Measurements from ENCODE around the gene MPLKIP.
"Not testable (repeated sequence)": the region's sequence is repeated elsewhere in the genome, so short reads cannot be mapped to it uniquely, and the experiment has no call there.

MPLKIP gene

GRCh38 chr7:40147371-40148246, 13.2 kb upstream of the MPLKIP start:
- Mint-ChIP-seq H3K4me1 (ENCODE audit: low read depth) (no peaks in the 10 kb centered on the region), H3K9me3 (no peaks in the 10 kb centered on the region), H3K27ac (no peak overlapping the region), H3K36me3 (ENCODE audit: low read depth) (no peaks in the 10 kb centered on the region), H3K27me3 (peaks cover 5% of the 10 kb centered on the region), H3K4me3 (no peak overlapping the region)
- DNase-seq, result no peak

- H3K36me3 Mint-ChIP-seq (ENCODE audit: low read depth); H3K4me1 Mint-ChIP-seq (ENCODE audit: low read depth); H3K9me3 Mint-ChIP-seq; H3K4me3 Mint-ChIP-seq; DNase-seq; H3K27ac Mint-ChIP-seq; H3K27me3 Mint-ChIP-seq: not testable (repeated sequence)
Measured at GRCh38 chr7:40145596-40146130, 11.2 kb upstream of the MPLKIP start.

GRCh38 chr7:40141916-40142315, 7.5 kb upstream of the MPLKIP start:
- not testable (repeated sequence) for H3K4me3 Mint-ChIP-seq; H3K27me3 Mint-ChIP-seq; H3K4me1 Mint-ChIP-seq (ENCODE audit: low read depth)

GRCh38 chr7:40139891-40140290, 5.5 kb upstream of the MPLKIP start:
- not testable (repeated sequence) for H3K36me3 Mint-ChIP-seq (ENCODE audit: low read depth); H3K9me3 Mint-ChIP-seq; H3K4me3 Mint-ChIP-seq; H3K27ac Mint-ChIP-seq; DNase-seq; H3K4me1 Mint-ChIP-seq (ENCODE audit: low read depth)
- peaks cover 11% of the 10 kb centered on the region for H3K27me3 Mint-ChIP-seq

More at GRCh38 chr7:40141916-40142315, 7.5 kb upstream of the MPLKIP start:
- H3K36me3 Mint-ChIP-seq (ENCODE audit: low read depth); H3K9me3 Mint-ChIP-seq; H3K27ac Mint-ChIP-seq; DNase-seq: not testable (repeated sequence)

- no peak overlapping the region for H3K4me3 Mint-ChIP-seq
- H3K27ac Mint-ChIP-seq, result no peak overlapping the region
- H3K4me1 Mint-ChIP-seq (ENCODE audit: low read depth), result peaks cover 8% of the 10 kb centered on the region
- peaks cover 11% of the 10 kb centered on the region for H3K27me3 Mint-ChIP-seq
- no peaks in the 10 kb centered on the region for H3K9me3 Mint-ChIP-seq
- peaks cover 6% of the 10 kb centered on the region for H3K36me3 Mint-ChIP-seq (ENCODE audit: low read depth)
- no peak for DNase-seq
Measured at GRCh38 chr7:40138973-40139372, 4.6 kb upstream of the MPLKIP start.

- no peak overlapping the region for H3K27ac Mint-ChIP-seq
- H3K4me1 Mint-ChIP-seq (ENCODE audit: low read depth), result peaks cover 16% of the 10 kb centered on the region
Measured at GRCh38 chr7:40137563-40137962, 3.1 kb upstream of the MPLKIP start.

GRCh38 chr7:40135317-40135610, 842 bp upstream of the MPLKIP start:
- Mint-ChIP-seq H3K27ac (no peak overlapping the region), H3K4me3 (peak overlapping the region; percentile 93), H3K27me3 (peaks cover 6% of the 10 kb centered on the region), H3K36me3 (ENCODE audit: low read depth) (peaks cover 38% of the 10 kb centered on the region), H3K4me1 (ENCODE audit: low read depth) (peaks cover 30% of the 10 kb centered on the region), H3K9me3 (no peaks in the 10 kb centered on the region)
- DNase-seq, result no peak

More at GRCh38 chr7:40137563-40137962, 3.1 kb upstream of the MPLKIP start:
- Mint-ChIP-seq H3K36me3 (ENCODE audit: low read depth) (peaks cover 17% of the 10 kb centered on the region), H3K9me3 (no peaks in the 10 kb centered on the region), H3K4me3 (no peak overlapping the region), H3K27me3 (peaks cover 6% of the 10 kb centered on the region)
- DNase-seq, result no peak

GRCh38 chr7:40133561-40134427, 628 bp downstream of the MPLKIP start:
- DNase-seq, result no peak
- Mint-ChIP-seq H3K4me1 (ENCODE audit: low read depth) (peaks cover 37% of the 10 kb centered on the region), H3K9me3 (no peaks in the 10 kb centered on the region), H3K27me3 (peaks cover 4% of the 10 kb centered on the region), H3K4me3 (peak overlapping the region; percentile 93), H3K36me3 (ENCODE audit: low read depth) (peaks cover 47% of the 10 kb centered on the region), H3K27ac (peak overlapping the region; percentile 99)

GRCh38 chr7:40122940-40123254, 11.5 kb downstream of the MPLKIP start:
- Mint-ChIP-seq H3K27ac (no peak overlapping the region), H3K36me3 (ENCODE audit: low read depth) (peaks cover 24% of the 10 kb centered on the region), H3K4me3 (no peak overlapping the region), H3K4me1 (ENCODE audit: low read depth) (peaks cover 2% of the 10 kb centered on the region), H3K9me3 (no peaks in the 10 kb centered on the region), H3K27me3 (no peaks in the 10 kb centered on the region)
- DNase-seq, result no peak

GRCh38 chr7:40122100-40122939, 12.1 kb downstream of the MPLKIP start:
- DNase-seq; H3K4me3 Mint-ChIP-seq; H3K27ac Mint-ChIP-seq; H3K27me3 Mint-ChIP-seq; H3K4me1 Mint-ChIP-seq (ENCODE audit: low read depth); H3K9me3 Mint-ChIP-seq: not testable (repeated sequence)
- H3K36me3 Mint-ChIP-seq (ENCODE audit: low read depth), result peaks cover 19% of the 10 kb centered on the region

- Mint-ChIP-seq H3K4me1 (ENCODE audit: low read depth) (no peaks in the 10 kb centered on the region), H3K9me3 (no peaks in the 10 kb centered on the region), H3K36me3 (ENCODE audit: low read depth) (peaks cover 12% of the 10 kb centered on the region), H3K27ac (no peak overlapping the region), H3K27me3 (no peaks in the 10 kb centered on the region), H3K4me3 (no peak overlapping the region)
- DNase-seq, result no peak
Measured at GRCh38 chr7:40120020-40120419, 14.4 kb downstream of the MPLKIP start.

GRCh38 chr7:40118201-40118600, 16.2 kb downstream of the MPLKIP start:
- H3K9me3 Mint-ChIP-seq; H3K27ac Mint-ChIP-seq; H3K4me1 Mint-ChIP-seq (ENCODE audit: low read depth); DNase-seq; H3K4me3 Mint-ChIP-seq; H3K27me3 Mint-ChIP-seq; H3K36me3 Mint-ChIP-seq (ENCODE audit: low read depth): not testable (repeated sequence)

- H3K27ac Mint-ChIP-seq; H3K36me3 Mint-ChIP-seq (ENCODE audit: low read depth); H3K4me3 Mint-ChIP-seq; H3K27me3 Mint-ChIP-seq; H3K4me1 Mint-ChIP-seq (ENCODE audit: low read depth); DNase-seq; H3K9me3 Mint-ChIP-seq: not testable (repeated sequence)
Measured at GRCh38 chr7:40117199-40117598, 17.2 kb downstream of the MPLKIP start.

- Mint-ChIP-seq H3K4me1 (ENCODE audit: low read depth) (no peaks in the 10 kb centered on the region), H3K9me3 (no peaks in the 10 kb centered on the region), H3K27ac (no peak overlapping the region), H3K4me3 (no peak overlapping the region), H3K27me3 (no peaks in the 10 kb centered on the region), H3K36me3 (ENCODE audit: low read depth) (peaks cover 6% of the 10 kb centered on the region)
- DNase-seq, result no peak
Measured at GRCh38 chr7:40115936-40116335, 18.5 kb downstream of the MPLKIP start.
